Activated CD8-positive, alpha-beta T cell treated with anti-CD3 and anti-CD28 coated beads, Interleukin-2, amount 10 ng/mL, durations not matched to agents 7 days and 5 days (primary cell): ENCODE data around the gene ZSWIM1. TPM values are rescaled to one million over a fixed set of nuclear protein-coding genes. Genes with fewer than 3 reads are reported as not detected.
"Not testable (repeated sequence)": the region's sequence is repeated elsewhere in the genome, so short reads cannot be mapped to it uniquely, and the experiment has no call there.

ENCODE experiments used
- ATAC-seq: fragments of 150-1000 bp; cut with Tn5 transposase; one replicate; pipeline ENCODE4 v1.10.0; 2021; ENCODE audit warnings: moderate library complexity
- CTCF ChIA-PET: fragments of 350-600 bp; sonication (Branson Sonifier 250); formaldehyde crosslinking; loops from one replicate; lab custom pipeline; 2021; ENCODE audit warnings: antibody characterized with exemption; lab: Charles Lee
- POLR2A ChIA-PET: fragments of 350-600 bp; sonication (Branson Sonifier 250); formaldehyde crosslinking; loops from one replicate; lab custom pipeline; 2021; ENCODE audit warnings: antibody characterized with exemption; lab: Charles Lee
- DNase-seq: peaks from one replicate; pipeline ENCODE4 v3.0.0-alpha.2; 2020
- H3K27ac Mint-ChIP-seq: one replicate; pipeline ENCODE4 v1.8.0; 2021; ENCODE audit warnings: mild to moderate bottlenecking, mixed read lengths
- H3K27me3 Mint-ChIP-seq: one replicate; pipeline ENCODE4 v1.8.0; 2021; ENCODE audit warnings: low read depth, mixed read lengths
- H3K36me3 Mint-ChIP-seq: one replicate; pipeline ENCODE4 v1.8.0; 2021; ENCODE audit warnings: low read depth, mixed read lengths
- H3K4me1 Mint-ChIP-seq: one replicate; pipeline ENCODE4 v1.8.0; 2021; ENCODE audit warnings: low read depth, mixed read lengths
- H3K4me3 Mint-ChIP-seq: one replicate; pipeline ENCODE4 v1.8.0; 2021; ENCODE audit warnings: mild to moderate bottlenecking, mixed read lengths
- H3K9me3 Mint-ChIP-seq: one replicate; pipeline ENCODE4 v1.8.0; 2022; ENCODE audit warnings: mixed read lengths; ENCODE audit not compliant: insufficient read depth
- total RNA-seq, 2 experiments: library from RNA; stranded (reverse); gene quantifications; one replicate each; pipeline ENCODE4 v1.2.3, GENCODE V29; 2021

ZSWIM1 gene
- total RNA-seq, 2 experiments from 2014 or later = 7.0 TPM

- Mint-ChIP-seq H3K4me3 (no peak overlapping the region), H3K27me3 (no peaks in the 10 kb centered on the region), H3K9me3 (no peaks in the 10 kb centered on the region), H3K4me1 (no peaks in the 10 kb centered on the region), H3K36me3 (peaks cover 9% of the 10 kb centered on the region), H3K27ac (no peak overlapping the region)
- ChIA-PET CTCF (interaction anchor here (0.6 kb wide), 1 partner anchor 12 kb away, joined by 3 read pairs; no protein-coding TSS in a partner anchor), POLR2A (no interaction called here)
- ATAC-seq = no peak
- DNase-seq = no peak
Measured at GRCh38 chr20:45872626-45873025, 8.4 kb upstream of the ZSWIM1 start.

- Mint-ChIP-seq H3K4me1 (no peaks in the 10 kb centered on the region), H3K9me3 (no peaks in the 10 kb centered on the region), H3K27ac (no peak overlapping the region), H3K4me3 (no peak overlapping the region), H3K36me3 (peaks cover 9% of the 10 kb centered on the region), H3K27me3 (no peaks in the 10 kb centered on the region)
- no peak for ATAC-seq
- POLR2A ChIA-PET = no interaction called here
- no peak for DNase-seq
- CTCF ChIA-PET = interaction anchor here (0.9 kb wide), 1 partner anchor 103 kb away, joined by 3 read pairs; no protein-coding TSS in a partner anchor
Measured at GRCh38 chr20:45873409-45874103, 7.5 kb upstream of the ZSWIM1 start.

- CTCF ChIA-PET, H3K9me3 Mint-ChIP-seq, H3K4me3 Mint-ChIP-seq, H3K27ac Mint-ChIP-seq, POLR2A ChIA-PET, H3K36me3 Mint-ChIP-seq, DNase-seq, H3K27me3 Mint-ChIP-seq, ATAC-seq, H3K4me1 Mint-ChIP-seq: not testable (repeated sequence)
Measured at GRCh38 chr20:45874104-45874481, 6.9 kb upstream of the ZSWIM1 start.

GRCh38 chr20:45874576-45874975 is 6.5 kb upstream of the ZSWIM1 start:
- Mint-ChIP-seq H3K36me3 (peaks cover 9% of the 10 kb centered on the region), H3K27me3 (no peaks in the 10 kb centered on the region), H3K27ac (no peak overlapping the region), H3K4me1 (no peaks in the 10 kb centered on the region), H3K4me3 (no peak overlapping the region), H3K9me3 (no peaks in the 10 kb centered on the region)
- POLR2A ChIA-PET = no interaction called here
- no peak for DNase-seq
- ATAC-seq = no peak
- CTCF ChIA-PET = interaction anchor here (1.7 kb wide), 1 partner anchor 76 kb away, joined by 6 read pairs; no protein-coding TSS in a partner anchor

- no peak for DNase-seq
- no peaks in the 10 kb centered on the region for H3K9me3 Mint-ChIP-seq
- no peak for ATAC-seq
- peaks cover 24% of the 10 kb centered on the region for H3K36me3 Mint-ChIP-seq
- peaks cover 22% of the 10 kb centered on the region for H3K4me1 Mint-ChIP-seq
- ChIA-PET CTCF (no interaction called here), POLR2A (no interaction called here)
- H3K27me3 Mint-ChIP-seq = no peaks in the 10 kb centered on the region
- no peak overlapping the region for H3K4me3 Mint-ChIP-seq
- no peak overlapping the region for H3K27ac Mint-ChIP-seq
Measured at GRCh38 chr20:45878076-45878761, 2.8 kb upstream of the ZSWIM1 start.

GRCh38 chr20:45882469-45883099 is 1.6 kb downstream of the ZSWIM1 start:
- H3K9me3 Mint-ChIP-seq = no peaks in the 10 kb centered on the region
- ChIA-PET CTCF (interaction anchor here (2.2 to 2.6 kb wide), 2 partner anchors 8 to 51 kb away, joined by 8 to 22 read pairs; partner anchors contain the start of genes CTSA and NEURL2), POLR2A (interaction anchor here (1.0 to 4.8 kb wide), 4 partner anchors 8 to 66 kb away, joined by 3 to 27 read pairs (median 16); partner anchors contain the start of genes ACOT8, CTSA, NEURL2 and PCIF1)
- peak overlapping the region; percentile 63 for H3K4me3 Mint-ChIP-seq
- peaks cover 42% of the 10 kb centered on the region for H3K4me1 Mint-ChIP-seq
- ATAC-seq (no peak), DNase-seq (no peak)
- no peak overlapping the region for H3K27ac Mint-ChIP-seq
- H3K27me3 Mint-ChIP-seq = no peaks in the 10 kb centered on the region
- peaks cover 32% of the 10 kb centered on the region for H3K36me3 Mint-ChIP-seq

GRCh38 chr20:45883100-45883469 is 2.1 kb downstream of the ZSWIM1 start:
- Mint-ChIP-seq H3K27me3 (no peaks in the 10 kb centered on the region), H3K9me3 (no peaks in the 10 kb centered on the region), H3K4me1 (peaks cover 42% of the 10 kb centered on the region), H3K27ac (no peak overlapping the region), H3K4me3 (peak overlapping the region; percentile 10), H3K36me3 (peaks cover 32% of the 10 kb centered on the region)
- DNase-seq (no peak), ATAC-seq (no peak)
- POLR2A ChIA-PET = interaction anchor here (4.8 kb wide), 1 partner anchor 51 kb away, joined by 24 read pairs; the partner anchor contains the start of gene PCIF1
- CTCF ChIA-PET = interaction anchor here (0.9 to 2.6 kb wide), 2 partner anchors 27 to 51 kb away, joined by 3 to 8 read pairs; no protein-coding TSS in a partner anchor

- peaks cover 29% of the 10 kb centered on the region for H3K36me3 Mint-ChIP-seq
- no peak overlapping the region for H3K4me3 Mint-ChIP-seq
- ChIA-PET POLR2A (interaction anchor here (1.2 kb wide), 1 partner anchor 50 kb away, joined by 4 read pairs; no protein-coding TSS in a partner anchor), CTCF (interaction anchor here (0.7 to 1.9 kb wide), 3 partner anchors 23 to 88 kb away, joined by 3 to 8 read pairs (median 3); no protein-coding TSS in a partner anchor)
- no peaks in the 10 kb centered on the region for H3K9me3 Mint-ChIP-seq
- ATAC-seq = no peak
- peaks cover 46% of the 10 kb centered on the region for H3K4me1 Mint-ChIP-seq
- no peak for DNase-seq
- H3K27me3 Mint-ChIP-seq = no peaks in the 10 kb centered on the region
- no peak overlapping the region for H3K27ac Mint-ChIP-seq
Measured at GRCh38 chr20:45886590-45887345, 5.7 kb downstream of the ZSWIM1 start.

- POLR2A ChIA-PET = interaction anchor here (1.2 to 1.7 kb wide), 2 partner anchors 47 to 50 kb away, joined by 4 to 8 read pairs; partner anchors contain the start of gene PCIF1
- DNase-seq (no peak), ATAC-seq (no peak)
- Mint-ChIP-seq H3K27ac (no peak within 1 kb of the TSS), H3K4me3 (no peak within 1 kb of the TSS), H3K9me3 (no peaks in the 10 kb centered on the region), H3K27me3 (no peaks in the 10 kb centered on the region), H3K36me3 (peaks cover 25% of the 10 kb centered on the region), H3K4me1 (peaks cover 48% of the 10 kb centered on the region)
- CTCF ChIA-PET = interaction anchor here (0.7 to 1.5 kb wide), 4 partner anchors 23 to 89 kb away, joined by 3 read pairs; no protein-coding TSS in a partner anchor
Measured at GRCh38 chr20:45887346-45887715, 6.3 kb downstream of the ZSWIM1 start, which contains the start of gene SPATA25. Gene SPATA25 (minus strand): TSS chr20:45887622. CDS start chr20:45887590, 32 bp downstream.

GRCh38 chr20:45888681-45889080 is 7.7 kb downstream of the ZSWIM1 start:
- CTCF ChIA-PET = interaction anchor here (1.5 to 3.3 kb wide), 4 partner anchors 7 to 90 kb away, joined by 3 to 22 read pairs (median 12); partner anchors contain the start of gene ZSWIM1

More at GRCh38 chr20:45888681-45889080, 7.7 kb downstream of the ZSWIM1 start:
- Mint-ChIP-seq H3K4me3 (no peak overlapping the region), H3K9me3 (no peaks in the 10 kb centered on the region), H3K27ac (no peak overlapping the region), H3K4me1 (peaks cover 45% of the 10 kb centered on the region), H3K36me3 (peaks cover 12% of the 10 kb centered on the region), H3K27me3 (no peaks in the 10 kb centered on the region)
- ATAC-seq (no peak), DNase-seq (no peak)
- POLR2A ChIA-PET = interaction anchor here (1.7 to 3.1 kb wide), 2 partner anchors 8 to 46 kb away, joined by 8 to 27 read pairs; partner anchors contain the start of genes PCIF1 and ZSWIM1
